Esophagus squamous epithelium (tissue), 5 donors: Measurements from ENCODE around the gene BLOC1S1. TPM values are rescaled to one million over a fixed set of nuclear protein-coding genes. Genes with fewer than 3 reads are reported as not detected.

Experiments
- DNase-seq: peaks from one replicate; lab custom pipeline; 2025; lab: John Stamatoyannopoulos, UW
- H3K27ac ChIP-seq, 4 donors: fragments of 200-600 bp; sonication (generic); one replicate each; pipeline ENCODE4 v1.5.1; 2016 to 2019; ENCODE audit warnings: mild to moderate bottlenecking in 1 of 4
- H3K27me3 ChIP-seq, 4 donors: fragments of 200-600 bp; sonication (generic); 1 replicate in 3 of 4; 2 replicates in 1 of 4; pipeline versions ENCODE4 v1.5.1 to v1.6.0; 2017 to 2021; ENCODE audit warnings: antibody characterized with exemption in 1 of 4
- H3K36me3 ChIP-seq, 3 donors: fragments of 200-600 bp; sonication (generic); one replicate each; pipeline ENCODE4 v1.5.1; 2016 to 2019
- H3K4me1 ChIP-seq, 3 donors: fragments of 200-600 bp; sonication (generic); one replicate each; pipeline ENCODE4 v1.5.1; 2017 to 2019
- H3K4me3 ChIP-seq, 4 donors: fragments of 200-600 bp; sonication (generic); 1 replicate in 3 of 4; 2 replicates in 1 of 4; pipeline ENCODE4 v1.5.1; 2016 to 2019; ENCODE audit warnings: mild to moderate bottlenecking in 2 of 4, moderate library complexity in 1 of 4
- H3K9me3 ChIP-seq, 3 donors: fragments of 200-600 bp; sonication (generic); one replicate each; pipeline ENCODE4 v1.5.1; 2016 to 2019
- CTCF ChIP-seq, 6 experiments: fragments of 450-650 bp in 4 of 6; fragments of 200-600 bp in 2 of 6; sonication (generic) in 2 of 6; IDR thresholded peaks; one replicate each; pipeline ENCODE4 v1.5.1; 2016 to 2019; ENCODE audit warnings: antibody characterized with exemption in 6 of 6, mild to moderate bottlenecking in 4 of 6, moderate library complexity in 4 of 6
- POLR2A ChIP-seq, 4 donors: fragments of 450-650 bp; IDR thresholded peaks; one replicate each; pipeline ENCODE4 v1.6.1; 2017; ENCODE audit warnings: antibody characterized with exemption in 4 of 4, mild to moderate bottlenecking in 4 of 4, moderate library complexity in 3 of 4
- WGBS, 2 donors: methylation state at CpG; one replicate each; pipeline ENCODE4 v1.1.5; 2018; 5-methylcytosine and 5-hydroxymethylcytosine counted together
- intact Hi-C: fragments of 100-400 bp; cut with DNase I; formaldehyde crosslinking; loops from one replicate; pipeline ENCODE4 v1.15.0; 2022
- total RNA-seq, 4 donors: library from RNA; depleted of rRNA; stranded (reverse); fragments of >200 nt; gene quantifications; one replicate each; pipeline ENCODE4 v1.1.0, GENCODE V29; 2016
- donor health status: DM: yes; HTN: yes; CAD: no.

Gene BLOC1S1
- total RNA-seq, 4 donors from 2014 or later, result 117 to 211 (median 178) TPM

- no peaks in the 10 kb centered on the region for H3K9me3 ChIP-seq
- H3K27ac ChIP-seq, result no peak overlapping the region
- intact Hi-C loops, result no loop called here
- DNase-seq, result no peak
- TF ChIP-seq CTCF (IDR thresholded peaks at IDR 0.05) (no peak), POLR2A (IDR thresholded peaks at IDR 0.05) (no peak)
- H3K4me1 ChIP-seq, result peaks cover 2 to 9% (median 6%) of the 10 kb centered on the region in 3 donors
- peaks cover 0 to 5% (median 0%) of the 10 kb centered on the region in 3 donors for H3K36me3 ChIP-seq
- peaks cover 0 to 6% (median 0%) of the 10 kb centered on the region in 4 donors for H3K27me3 ChIP-seq
- H3K4me3 ChIP-seq, result no peak overlapping the region
- WGBS, 2 donors, result 80 to 83% methylated on average over 9 of the region's 9 CpGs
Observed at GRCh38 chr12:55686366-55687010, 29.4 kb upstream of the BLOC1S1 start.

- Histone ChIP-seq H3K27me3 (no peaks in the 10 kb centered on the region), H3K9me3 (no peaks in the 10 kb centered on the region), H3K4me1 (no peaks in the 10 kb centered on the region), H3K36me3 (peaks cover 0 to 14% (median 0%) of the 10 kb centered on the region in 3 donors), H3K27ac (no peak overlapping the region), H3K4me3 (no peak overlapping the region)
- no peak for DNase-seq
- intact Hi-C loops, result no loop called here
- TF ChIP-seq POLR2A (IDR thresholded peaks at IDR 0.05) (no peak), CTCF (IDR thresholded peaks at IDR 0.05) (no peak)
Observed at GRCh38 chr12:55687746-55688145, 28.1 kb upstream of the BLOC1S1 start.

GRCh38 chr12:55688716-55689655 lies 26.9 kb upstream of the BLOC1S1 start:
- no peaks in the 10 kb centered on the region for H3K4me1 ChIP-seq
- no peak overlapping the region for H3K4me3 ChIP-seq
- intact Hi-C loops, result no loop called here
- WGBS, 2 donors, result 81 to 89% methylated on average over 15 to 16 of the region's 16 CpGs
- H3K27ac ChIP-seq, result no peak overlapping the region
- H3K36me3 ChIP-seq, result peaks cover 0 to 27% (median 0%) of the 10 kb centered on the region in 3 donors
- TF ChIP-seq CTCF (IDR thresholded peaks at IDR 0.05), result no peak
- no peak for TF ChIP-seq POLR2A (IDR thresholded peaks at IDR 0.05)
- no peak for DNase-seq
- H3K27me3 ChIP-seq, result no peaks in the 10 kb centered on the region
- H3K9me3 ChIP-seq, result no peaks in the 10 kb centered on the region

- intact Hi-C loops, result no loop called here
- H3K27ac ChIP-seq, result no peak overlapping the region
- no peak overlapping the region for H3K4me3 ChIP-seq
- no peaks in the 10 kb centered on the region for H3K9me3 ChIP-seq
- no peaks in the 10 kb centered on the region for H3K4me1 ChIP-seq
- H3K27me3 ChIP-seq, result no peaks in the 10 kb centered on the region
- no peak for DNase-seq
- H3K36me3 ChIP-seq, result peaks cover 0 to 34% (median 0%) of the 10 kb centered on the region in 3 donors
- TF ChIP-seq CTCF (IDR thresholded peaks at IDR 0.05) (no peak), POLR2A (IDR thresholded peaks at IDR 0.05) (no peak)
- WGBS, 2 donors, result 82 to 95% methylated on average over 8 to 9 of the region's 12 CpGs
Observed at GRCh38 chr12:55692631-55693322, 23.1 kb upstream of the BLOC1S1 start.
